ENCODE data around the gene ZCCHC9.

ZCCHC9 gene

GRCh38 chr5:81355291-81356251 lies 54.2 kb downstream of the ZCCHC9 start:
- no peak for DNase-seq (ENCODE audit: low spot score)

GRCh38 chr5:81359108-81359507 lies 57.7 kb downstream of the ZCCHC9 start:
- no peak for DNase-seq (ENCODE audit: low spot score)

DNA sequence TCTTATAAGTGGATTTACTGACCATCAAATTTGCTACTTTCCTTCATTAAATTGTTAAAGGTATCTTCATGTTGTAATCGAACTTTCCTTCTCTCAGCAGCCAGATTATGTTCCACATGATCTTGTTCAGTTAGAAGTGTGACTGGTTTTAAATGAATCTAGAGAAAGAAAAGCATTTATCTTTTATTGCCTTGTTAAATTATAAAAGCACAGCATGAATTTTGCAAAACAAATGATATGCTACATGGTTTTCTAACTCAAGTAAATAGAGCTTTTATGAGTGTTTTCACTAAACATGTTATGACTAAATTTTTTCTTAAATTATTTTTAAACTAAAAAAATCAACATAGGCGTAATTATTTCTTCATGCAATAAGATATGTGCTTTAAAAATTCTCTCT lies 58.5 kb downstream of the ZCCHC9 start:
- no peak for DNase-seq (ENCODE audit: low spot score)

DNA sequence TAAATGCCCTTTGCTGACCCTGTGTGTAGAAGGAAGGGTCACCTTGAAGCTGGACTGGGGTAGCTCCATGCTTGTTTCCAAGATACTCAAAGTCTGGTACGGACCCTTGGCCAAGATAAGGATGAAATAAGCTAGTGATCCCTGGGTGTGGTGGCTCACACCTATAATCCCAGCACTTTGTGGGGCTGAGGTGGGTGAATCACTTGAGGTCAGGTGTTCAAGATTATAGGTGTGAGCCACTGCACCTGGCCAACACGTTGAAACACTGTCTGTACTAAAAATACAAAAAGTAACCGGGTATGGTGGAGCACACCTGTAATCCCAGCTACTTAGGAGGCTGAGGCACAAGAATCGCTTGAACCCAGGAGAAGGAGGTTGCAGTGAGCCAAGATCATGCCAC lies 59.3 kb downstream of the ZCCHC9 start:
- no peak for DNase-seq (ENCODE audit: low spot score)

- no peak for DNase-seq (ENCODE audit: low spot score)
Observed at GRCh38 chr5:81361600-81361999, 60.2 kb downstream of the ZCCHC9 start.
